COR-L47 (cell line): ENCODE data around the gene BFSP2.
"Not testable (repeated sequence)": the region's sequence is repeated elsewhere in the genome, so short reads cannot be mapped to it uniquely, and the experiment has no call there.

Experiments
- DNase-seq: peaks from one replicate; lab custom pipeline; 2025; lab: John Stamatoyannopoulos, UW

Gene BFSP2

GRCh38 chr3:133479895-133480669 lies 80.2 kb downstream of the BFSP2 start:
- no peak for DNase-seq

GRCh38 chr3:133482474-133482873 lies 82.6 kb downstream of the BFSP2 start:
- DNase-seq = not testable (repeated sequence)

GRCh38 chr3:133486658-133487057 lies 86.8 kb downstream of the BFSP2 start:
- no peak for DNase-seq

GRCh38 chr3:133487204-133487603 lies 87.3 kb downstream of the BFSP2 start:
- no peak for DNase-seq

GRCh38 chr3:133487920-133488540 lies 88.2 kb downstream of the BFSP2 start:
- DNase-seq = no peak

GRCh38 chr3:133488785-133489367 lies 89.0 kb downstream of the BFSP2 start:
- no peak for DNase-seq

GRCh38 chr3:133489466-133490085 lies 89.7 kb downstream of the BFSP2 start:
- no peak for DNase-seq

- DNase-seq = no peak
Observed at GRCh38 chr3:133490468-133491351, 90.9 kb downstream of the BFSP2 start.

GRCh38 chr3:133491481-133492059 lies 91.7 kb downstream of the BFSP2 start:
- DNase-seq = no peak

GRCh38 chr3:133492159-133492741 lies 92.4 kb downstream of the BFSP2 start:
- DNase-seq = no peak

- no peak for DNase-seq
Observed at GRCh38 chr3:133494469-133494868, 94.6 kb downstream of the BFSP2 start.

- DNase-seq = not testable (repeated sequence)
Observed at GRCh38 chr3:133502542-133502941, 102.7 kb downstream of the BFSP2 start.

GRCh38 chr3:133503409-133503808 lies 103.6 kb downstream of the BFSP2 start:
- DNase-seq = no peak

GRCh38 chr3:133504736-133505135 lies 104.9 kb downstream of the BFSP2 start:
- DNase-seq = no peak

- no peak for DNase-seq
Observed at GRCh38 chr3:133505813-133506212, 106.0 kb downstream of the BFSP2 start.

- no peak for DNase-seq
Observed at GRCh38 chr3:133506215-133506901, 106.5 kb downstream of the BFSP2 start.

GRCh38 chr3:133509488-133509887 lies 109.6 kb downstream of the BFSP2 start:
- no peak for DNase-seq

- no peak for DNase-seq
Observed at GRCh38 chr3:133512416-133513089, 112.7 kb downstream of the BFSP2 start.

GRCh38 chr3:133514418-133514817 lies 114.6 kb downstream of the BFSP2 start:
- DNase-seq = no peak

- DNase-seq = no peak
Observed at GRCh38 chr3:133515127-133515526, 115.3 kb downstream of the BFSP2 start.
